Measurements from ENCODE around the gene TMEM238L.

The TMEM238L gene

GRCh38 chr17:10755592-10756127, 48.2 kb downstream of the TMEM238L start:
- no peak for ATAC-seq (ENCODE audit: low read depth)
- H3K9me3 Mint-ChIP-seq, result no peaks in the 10 kb centered on the region
- no peak for DNase-seq (ENCODE audit: low spot score in 2 of 2)
- peaks cover 3% of the 10 kb centered on the region for H3K27me3 Mint-ChIP-seq
- H3K36me3 Mint-ChIP-seq, result no peaks in the 10 kb centered on the region
- H3K4me1 Mint-ChIP-seq, result peaks cover 3% of the 10 kb centered on the region
- H3K4me3 Mint-ChIP-seq, result no peak overlapping the region
- no peak overlapping the region for H3K27ac Mint-ChIP-seq

GRCh38 chr17:10754861-10755591, 48.9 kb downstream of the TMEM238L start:
- Mint-ChIP-seq H3K27ac (no peak overlapping the region), H3K27me3 (peaks cover 3% of the 10 kb centered on the region), H3K36me3 (no peaks in the 10 kb centered on the region), H3K4me1 (peaks cover 3% of the 10 kb centered on the region), H3K4me3 (no peak overlapping the region), H3K9me3 (no peaks in the 10 kb centered on the region)
- DNase-seq (ENCODE audit: low spot score in 2 of 2), result no peak
- ATAC-seq (ENCODE audit: low read depth), result no peak

- no peak for DNase-seq (ENCODE audit: low spot score in 2 of 2)
- Mint-ChIP-seq H3K36me3 (no peaks in the 10 kb centered on the region), H3K27ac (no peak overlapping the region), H3K9me3 (no peaks in the 10 kb centered on the region), H3K27me3 (peaks cover 6% of the 10 kb centered on the region), H3K4me1 (peaks cover 3% of the 10 kb centered on the region), H3K4me3 (no peak overlapping the region)
- no peak for ATAC-seq (ENCODE audit: low read depth)
These were observed 49.8 kb downstream of the TMEM238L start for GRCh38 chr17:10754109-10754508.

- no peak for DNase-seq (ENCODE audit: low spot score in 2 of 2)
- Mint-ChIP-seq H3K27ac (no peak overlapping the region), H3K36me3 (no peaks in the 10 kb centered on the region)
These were observed 51.2 kb downstream of the TMEM238L start for GRCh38 chr17:10752696-10753095.

GRCh38 chr17:10751563-10751962, 52.3 kb downstream of the TMEM238L start:
- Mint-ChIP-seq H3K27ac (no peak overlapping the region), H3K9me3 (no peaks in the 10 kb centered on the region), H3K36me3 (no peaks in the 10 kb centered on the region), H3K4me3 (no peak overlapping the region), H3K4me1 (peaks cover 3% of the 10 kb centered on the region), H3K27me3 (peaks cover 9% of the 10 kb centered on the region)
- DNase-seq (ENCODE audit: low spot score in 2 of 2) (no peak), ATAC-seq (ENCODE audit: low read depth) (no peak)

More at GRCh38 chr17:10752696-10753095, 51.2 kb downstream of the TMEM238L start:
- H3K27me3 Mint-ChIP-seq, result peaks cover 6% of the 10 kb centered on the region
- no peak overlapping the region for H3K4me3 Mint-ChIP-seq
- no peak for ATAC-seq (ENCODE audit: low read depth)
- H3K4me1 Mint-ChIP-seq, result peaks cover 3% of the 10 kb centered on the region
- no peaks in the 10 kb centered on the region for H3K9me3 Mint-ChIP-seq

- no peak overlapping the region for H3K4me3 Mint-ChIP-seq
- ATAC-seq (ENCODE audit: low read depth) (no peak), DNase-seq (ENCODE audit: low spot score in 2 of 2) (no peak)
- H3K9me3 Mint-ChIP-seq, result no peaks in the 10 kb centered on the region
- no peak overlapping the region for H3K27ac Mint-ChIP-seq
- H3K36me3 Mint-ChIP-seq, result no peaks in the 10 kb centered on the region
- H3K27me3 Mint-ChIP-seq, result peaks cover 8% of the 10 kb centered on the region
- H3K4me1 Mint-ChIP-seq, result no peaks in the 10 kb centered on the region
These were observed 53.7 kb downstream of the TMEM238L start for GRCh38 chr17:10750210-10750609.

DNA sequence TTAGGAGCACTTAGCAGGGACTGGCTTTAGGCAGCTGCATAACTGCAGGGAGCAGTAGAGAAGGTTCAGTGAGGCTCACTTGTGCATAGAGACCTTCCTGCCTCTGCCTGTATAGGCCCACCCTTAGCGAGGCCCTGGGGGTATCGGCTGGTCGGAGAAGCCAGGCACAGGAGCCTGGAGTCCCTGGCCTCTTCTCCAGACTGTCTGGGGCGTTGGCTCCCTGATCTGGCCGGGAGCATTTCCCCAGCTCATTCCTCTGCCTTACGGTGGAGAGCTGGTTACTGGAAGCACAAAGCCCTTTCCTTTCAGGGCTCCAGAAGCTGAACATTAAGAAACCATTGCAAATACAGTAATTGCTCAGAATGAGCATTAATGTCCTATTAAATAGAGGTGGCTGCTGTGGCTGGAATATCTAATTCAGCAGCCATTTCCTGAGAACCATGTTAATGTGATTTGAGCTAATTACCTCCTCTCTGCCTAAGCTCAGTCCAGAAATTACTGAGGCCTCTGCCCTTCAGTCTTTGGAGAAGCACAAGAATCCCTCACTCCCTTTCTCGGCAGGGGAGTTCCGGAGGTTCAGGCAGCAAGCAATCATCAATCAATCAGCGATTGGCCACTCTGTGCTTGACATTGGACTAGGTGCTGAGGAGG, 55.2 kb downstream of the TMEM238L start:
- Mint-ChIP-seq H3K36me3 (peaks cover 1% of the 10 kb centered on the region), H3K27me3 (peaks cover 11% of the 10 kb centered on the region), H3K27ac (no peak overlapping the region), H3K9me3 (no peaks in the 10 kb centered on the region), H3K4me3 (no peak overlapping the region), H3K4me1 (peaks cover 2% of the 10 kb centered on the region)
- DNase-seq (ENCODE audit: low spot score in 2 of 2) (no peak), ATAC-seq (ENCODE audit: low read depth) (no peak)

DNA sequence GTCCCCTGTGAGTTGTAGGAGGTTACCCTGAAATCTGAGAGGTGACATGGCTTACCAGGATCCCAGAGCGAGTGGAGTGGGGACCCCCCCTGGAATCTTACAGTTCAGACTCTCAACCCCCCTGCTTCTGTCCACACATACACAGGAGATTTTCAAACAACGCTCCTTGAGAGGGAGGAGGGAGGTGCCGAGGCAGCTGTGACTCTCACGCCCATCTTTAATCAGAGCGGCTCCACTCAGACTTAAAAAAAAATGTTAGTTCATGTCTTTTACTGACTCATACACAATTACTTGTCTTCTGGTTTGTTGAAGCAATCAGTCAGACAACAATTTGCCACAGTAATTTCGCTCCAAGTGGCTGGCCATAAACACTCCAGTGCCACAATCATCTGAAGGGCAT, 58.7 kb downstream of the TMEM238L start:
- H3K4me3 Mint-ChIP-seq, result no peak overlapping the region
- peaks cover 19% of the 10 kb centered on the region for H3K27me3 Mint-ChIP-seq
- peaks cover 2% of the 10 kb centered on the region for H3K4me1 Mint-ChIP-seq
- ATAC-seq (ENCODE audit: low read depth) (no peak), DNase-seq (ENCODE audit: low spot score in 2 of 2) (no peak)
- H3K9me3 Mint-ChIP-seq, result no peaks in the 10 kb centered on the region
- H3K36me3 Mint-ChIP-seq, result peaks cover 1% of the 10 kb centered on the region
- H3K27ac Mint-ChIP-seq, result no peak overlapping the region

Measured in memory B cell (primary cell).